HL-60 (cell line): ENCODE measurements around the gene ZNF334.

Experiments
- POLR2AphosphoS5 ChIP-seq: IDR thresholded peaks from 2 replicates; pipeline ENCODE4 v1.6.1; 2012; ENCODE audit warnings: low read depth
- TF ChIP-seq, protein P1 (sequence below): IDR thresholded peaks from one replicate; pipeline ENCODE4 v1.5.1; 2011; ENCODE audit warnings: low read length, control low read depth, inconsistent platforms; ENCODE audit not compliant: insufficient read depth

DNA sequence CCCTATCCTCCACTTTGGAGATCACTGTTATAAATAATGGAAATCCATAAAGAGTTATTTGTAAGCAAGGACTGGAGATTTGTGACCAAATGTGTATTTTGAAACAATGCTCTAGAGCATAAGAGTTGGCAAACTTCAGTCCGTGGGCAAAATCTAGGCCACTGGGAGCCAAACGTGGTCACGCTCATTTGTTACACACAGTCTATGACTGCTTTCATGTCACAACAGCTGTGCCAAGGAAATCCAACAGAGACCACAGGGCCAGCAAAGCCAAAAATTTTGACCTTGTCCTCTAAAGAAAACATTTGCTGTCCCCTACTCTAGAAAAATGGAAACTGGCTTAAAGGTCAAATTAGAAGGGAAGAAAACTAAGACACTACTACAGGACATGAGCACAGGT is 7.9 kb downstream of the ZNF334 start:
- no peak for TF ChIP-seq POLR2AphosphoS5
- TF ChIP-seq, protein P1, sequence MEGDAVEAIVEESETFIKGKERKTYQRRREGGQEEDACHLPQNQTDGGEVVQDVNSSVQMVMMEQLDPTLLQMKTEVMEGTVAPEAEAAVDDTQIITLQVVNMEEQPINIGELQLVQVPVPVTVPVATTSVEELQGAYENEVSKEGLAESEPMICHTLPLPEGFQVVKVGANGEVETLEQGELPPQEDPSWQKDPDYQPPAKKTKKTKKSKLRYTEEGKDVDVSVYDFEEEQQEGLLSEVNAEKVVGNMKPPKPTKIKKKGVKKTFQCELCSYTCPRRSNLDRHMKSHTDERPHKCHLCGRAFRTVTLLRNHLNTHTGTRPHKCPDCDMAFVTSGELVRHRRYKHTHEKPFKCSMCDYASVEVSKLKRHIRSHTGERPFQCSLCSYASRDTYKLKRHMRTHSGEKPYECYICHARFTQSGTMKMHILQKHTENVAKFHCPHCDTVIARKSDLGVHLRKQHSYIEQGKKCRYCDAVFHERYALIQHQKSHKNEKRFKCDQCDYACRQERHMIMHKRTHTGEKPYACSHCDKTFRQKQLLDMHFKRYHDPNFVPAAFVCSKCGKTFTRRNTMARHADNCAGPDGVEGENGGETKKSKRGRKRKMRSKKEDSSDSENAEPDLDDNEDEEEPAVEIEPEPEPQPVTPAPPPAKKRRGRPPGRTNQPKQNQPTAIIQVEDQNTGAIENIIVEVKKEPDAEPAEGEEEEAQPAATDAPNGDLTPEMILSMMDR = no peak
